Uterus (tissue), 2 donors: ENCODE results near the gene SNX9.

Source experiments
- CTCF ChIP-seq, 4 experiments: fragments of 200-600 bp in 2 of 4; fragments of 450-650 bp in 2 of 4; sonication (generic) in 2 of 4; IDR thresholded peaks; one replicate each; pipeline ENCODE4 v1.5.1; 2016 to 2019; ENCODE audit warnings: antibody characterized with exemption in 4 of 4, mild to moderate bottlenecking in 2 of 4, moderate library complexity in 1 of 4
- POLR2A ChIP-seq, 2 donors: fragments of 450-650 bp; IDR thresholded peaks; one replicate each; pipeline ENCODE4 v1.6.1; 2016; ENCODE audit warnings: antibody characterized with exemption in 2 of 2, mild to moderate bottlenecking in 1 of 2, moderate library complexity in 1 of 2

GRCh38 chr6:157942351-157942750, 119.3 kb downstream of the SNX9 start:
- TF ChIP-seq POLR2A (IDR thresholded peaks at IDR 0.05) (no peak), CTCF (IDR thresholded peaks at IDR 0.05) (no peak)
